Activated CD4-positive, alpha-beta T cell treated with anti-CD3 and anti-CD28 coated beads, Interleukin-2, amount 50 U/mL, for 48 hours (primary cell): ENCODE measurements around the gene XRCC4.
"Not testable (repeated sequence)": the region's sequence is repeated elsewhere in the genome, so short reads cannot be mapped to it uniquely, and the experiment has no call there.

Experiments
- DNase-seq, 2 experiments: peaks; one replicate each; pipeline ENCODE4 v3.0.0-alpha.2; 2020

Gene XRCC4

GRCh38 chr5:83118976-83119375 lies 41.6 kb downstream of the XRCC4 start:
- no peak for DNase-seq

DNA sequence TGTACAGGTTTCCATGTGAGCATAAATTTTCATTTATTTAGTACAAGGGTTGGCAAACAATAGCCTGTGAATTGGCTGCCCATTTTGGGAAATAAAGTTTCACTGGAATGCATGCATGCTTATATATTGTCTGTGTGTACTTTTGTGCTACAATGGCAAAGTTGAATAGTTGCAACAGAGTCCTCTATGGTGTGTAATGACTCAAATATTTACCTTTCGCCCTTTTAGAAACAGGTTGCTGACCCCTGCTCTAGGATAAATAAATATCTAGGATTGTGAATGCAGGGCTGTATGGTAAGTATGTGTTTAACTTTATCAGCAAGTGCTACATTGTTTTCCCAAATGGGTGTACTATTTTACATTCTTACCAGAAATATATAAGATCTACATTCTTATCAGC lies 47.2 kb downstream of the XRCC4 start:
- DNase-seq: no peak

DNA sequence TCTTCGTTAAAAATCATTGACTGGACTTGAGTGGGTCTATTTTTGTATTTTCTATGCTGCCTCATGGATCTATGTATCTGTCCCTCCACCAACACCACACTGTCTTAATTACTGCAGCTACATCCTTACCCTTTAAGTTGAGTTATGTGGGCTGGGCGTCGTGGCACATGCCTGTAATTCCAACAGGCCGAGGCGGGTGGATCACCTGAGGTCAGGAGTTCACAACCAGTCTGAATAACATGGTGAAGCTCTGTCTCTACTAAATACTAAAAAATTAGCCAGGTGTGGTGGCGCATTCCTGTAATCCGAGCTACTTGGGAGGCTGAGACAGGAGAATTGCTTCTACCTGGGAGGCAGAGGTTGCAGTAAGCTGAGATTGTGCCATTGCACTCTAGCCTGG lies 48.2 kb downstream of the XRCC4 start:
- no peak for DNase-seq

- no peak for DNase-seq
Observed at GRCh38 chr5:83126501-83126900, 49.2 kb downstream of the XRCC4 start.

DNA sequence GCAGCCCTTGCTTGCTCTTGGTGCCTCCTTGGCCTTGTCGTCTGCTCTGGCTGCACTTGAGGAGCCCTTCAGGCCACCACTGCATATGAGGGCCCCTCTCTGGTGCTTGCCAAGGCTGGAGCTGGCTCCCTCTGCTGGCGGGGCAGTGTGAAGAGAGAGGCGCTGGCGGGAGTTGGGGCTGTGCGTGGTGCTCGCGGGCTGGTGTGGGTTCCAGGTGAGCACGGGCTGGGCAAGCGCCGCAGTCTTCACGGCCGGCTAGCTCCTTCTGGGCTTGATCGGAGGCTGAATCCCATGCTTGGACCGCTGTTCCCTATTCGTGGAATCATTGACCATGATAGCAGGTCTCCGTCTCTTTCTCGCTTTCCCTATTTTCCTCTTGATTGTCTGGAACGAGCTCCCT lies 56.5 kb downstream of the XRCC4 start:
- DNase-seq: no peak

DNA sequence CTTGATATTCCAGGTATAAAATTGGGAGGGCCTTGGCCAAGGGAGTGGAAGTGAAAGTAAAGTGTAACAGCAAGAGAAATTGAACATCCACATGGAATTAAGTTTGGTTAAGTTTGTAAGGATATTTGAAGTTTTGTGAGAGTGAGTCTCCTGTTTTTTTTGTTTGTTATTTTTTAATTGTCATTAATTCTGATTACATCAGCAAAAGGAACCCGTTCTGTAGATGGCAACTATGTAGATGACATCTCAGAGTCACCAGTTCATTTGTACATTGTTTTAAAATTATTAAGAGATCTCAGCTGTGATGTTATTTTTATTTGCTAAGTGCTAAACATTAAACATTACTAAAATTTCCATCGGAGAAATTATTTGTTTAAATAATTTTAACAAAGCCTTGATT lies 65.2 kb downstream of the XRCC4 start:
- no peak for DNase-seq

DNA sequence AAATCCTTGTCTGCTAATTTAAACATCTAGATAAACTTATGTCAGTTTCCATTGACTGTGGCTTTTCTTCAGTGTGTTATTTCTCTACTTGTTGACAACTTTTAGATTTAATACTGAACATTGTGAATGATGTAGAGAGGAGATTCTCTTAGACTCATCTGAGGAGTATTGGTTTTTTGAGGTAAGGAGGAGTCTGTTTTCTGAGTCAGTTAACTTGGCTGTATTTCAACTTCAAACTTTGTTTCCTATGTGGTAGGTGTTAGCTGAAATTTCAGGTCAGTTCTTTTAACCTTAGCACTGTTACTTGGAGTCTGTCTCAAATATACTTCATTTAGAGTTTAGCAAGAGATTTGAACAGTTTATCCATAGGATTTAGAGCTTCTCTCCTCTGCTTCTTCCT lies 67.9 kb downstream of the XRCC4 start:
- DNase-seq: no peak

GRCh38 chr5:83145882-83146331 lies 68.6 kb downstream of the XRCC4 start:
- no peak for DNase-seq

- DNase-seq: no peak
Observed at GRCh38 chr5:83146441-83146840, 69.1 kb downstream of the XRCC4 start.

DNA sequence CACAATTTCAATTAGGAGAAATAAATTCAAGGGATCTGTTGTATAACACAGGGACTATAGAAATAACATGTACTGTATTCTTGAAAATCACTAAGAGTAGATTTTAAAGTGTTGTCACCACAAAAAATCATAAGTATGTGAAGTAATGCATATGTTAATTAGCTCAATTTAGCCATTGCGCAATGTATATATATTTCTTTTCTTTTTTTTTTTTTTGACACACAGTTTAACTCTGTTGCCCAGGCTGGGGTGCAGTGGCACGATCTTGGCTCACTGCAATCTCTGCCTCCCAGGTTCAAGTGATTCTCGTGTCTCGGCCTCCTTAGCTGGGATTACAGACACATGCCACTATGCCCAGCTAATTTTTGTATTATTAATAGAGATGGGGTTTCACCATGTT lies 70.2 kb downstream of the XRCC4 start:
- no peak for DNase-seq

GRCh38 chr5:83148370-83148769 lies 71.0 kb downstream of the XRCC4 start:
- no peak for DNase-seq

- DNase-seq: no peak
Observed at GRCh38 chr5:83149671-83150070, 72.3 kb downstream of the XRCC4 start.

- DNase-seq: no peak
Observed at GRCh38 chr5:83151821-83152220, 74.5 kb downstream of the XRCC4 start.

DNA sequence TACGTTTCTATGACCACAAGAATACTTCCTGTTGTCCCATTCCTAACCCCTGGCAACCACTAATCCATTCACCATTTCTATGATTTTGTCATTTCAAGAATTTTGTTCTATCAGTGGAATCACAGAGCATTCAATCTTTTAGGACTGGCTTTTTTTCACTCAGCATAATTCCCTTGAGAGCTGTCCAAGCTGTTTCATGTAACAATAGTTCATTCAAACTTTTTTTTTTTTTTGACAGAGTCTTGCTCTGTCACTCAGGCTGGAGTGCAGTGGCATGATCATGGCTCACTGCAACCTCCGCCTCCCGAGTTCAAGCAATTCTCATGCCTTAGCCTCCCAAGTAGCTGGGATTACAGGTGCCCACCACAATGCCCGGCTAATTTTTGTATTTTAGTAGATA lies 75.6 kb downstream of the XRCC4 start:
- DNase-seq: not testable (repeated sequence)

DNA sequence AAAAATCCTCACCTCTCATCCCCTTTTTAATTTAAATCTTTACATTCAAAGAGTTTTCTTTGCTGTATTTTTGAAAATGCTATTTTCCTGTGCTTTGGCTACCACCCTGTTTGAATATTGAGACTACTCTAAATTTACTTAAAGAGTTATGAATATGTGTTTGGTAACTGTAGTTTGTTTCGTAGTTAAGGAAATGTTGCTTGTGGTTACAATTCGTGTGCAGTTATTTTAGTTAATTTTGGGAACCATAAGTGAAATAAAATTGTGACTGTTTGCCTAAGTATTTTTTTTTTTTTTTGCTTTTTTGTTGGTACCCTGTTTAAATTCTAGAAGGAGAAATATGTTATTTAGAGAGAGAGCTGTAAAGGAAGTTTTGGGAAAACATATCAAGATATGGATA lies 78.7 kb downstream of the XRCC4 start:
- no peak for DNase-seq

DNA sequence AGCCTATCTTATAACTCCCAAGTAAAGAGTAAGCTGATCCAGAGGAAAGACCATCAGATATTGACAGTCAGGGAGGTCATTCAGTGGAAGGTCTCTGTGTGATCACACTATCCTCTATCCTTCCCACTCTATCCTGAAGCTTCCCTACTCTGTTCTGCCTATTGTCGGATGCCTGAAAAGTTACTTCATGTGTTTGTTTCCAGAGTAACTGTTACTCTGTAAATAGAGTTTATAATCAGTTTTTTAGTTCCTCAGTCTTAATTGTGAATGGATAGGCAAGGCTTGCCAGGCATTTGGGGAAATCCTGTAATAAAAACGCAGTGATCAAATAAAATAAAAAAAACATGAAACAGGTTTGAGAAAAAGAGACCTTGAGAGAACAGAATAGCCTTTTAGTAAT lies 79.8 kb downstream of the XRCC4 start:
- no peak for DNase-seq

DNA sequence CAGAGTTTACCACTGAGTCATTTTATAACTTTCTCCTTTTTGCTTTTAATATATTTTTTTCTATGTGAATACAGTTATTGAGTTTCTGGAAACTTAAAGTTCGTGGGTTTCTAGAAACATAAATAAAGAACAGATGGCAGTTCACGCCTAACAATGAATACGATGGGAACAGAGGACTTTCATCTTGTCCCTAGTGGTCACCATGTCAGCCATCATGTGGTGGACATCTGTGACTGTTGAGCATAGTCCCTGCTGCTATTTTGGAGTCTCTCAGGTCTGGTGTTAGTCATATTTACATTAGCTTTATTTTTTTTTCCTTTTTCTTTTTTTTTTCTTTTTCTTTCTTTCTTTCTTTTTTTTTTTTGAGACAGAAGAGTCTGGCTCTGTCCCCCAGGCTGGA lies 85.3 kb downstream of the XRCC4 start:
- no peak for DNase-seq

DNA sequence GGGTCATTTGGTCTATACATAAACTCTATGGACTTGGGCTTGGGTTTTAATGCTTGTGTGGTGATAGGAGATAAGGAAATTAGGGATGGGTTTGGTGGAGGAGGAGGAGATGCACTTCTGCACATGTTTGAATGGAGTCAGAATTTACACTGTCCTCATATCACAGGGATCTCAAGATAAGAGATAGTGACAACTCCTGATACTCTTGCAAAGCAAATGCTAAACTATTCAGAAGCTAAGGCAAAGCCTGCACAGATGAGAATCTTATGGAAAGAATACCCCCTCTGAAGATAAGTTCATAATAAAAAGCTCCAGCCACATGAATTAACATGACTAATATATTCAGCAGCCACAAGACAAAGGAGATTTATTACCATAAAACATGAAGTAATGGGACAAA lies 90.2 kb downstream of the XRCC4 start:
- no peak for DNase-seq

DNA sequence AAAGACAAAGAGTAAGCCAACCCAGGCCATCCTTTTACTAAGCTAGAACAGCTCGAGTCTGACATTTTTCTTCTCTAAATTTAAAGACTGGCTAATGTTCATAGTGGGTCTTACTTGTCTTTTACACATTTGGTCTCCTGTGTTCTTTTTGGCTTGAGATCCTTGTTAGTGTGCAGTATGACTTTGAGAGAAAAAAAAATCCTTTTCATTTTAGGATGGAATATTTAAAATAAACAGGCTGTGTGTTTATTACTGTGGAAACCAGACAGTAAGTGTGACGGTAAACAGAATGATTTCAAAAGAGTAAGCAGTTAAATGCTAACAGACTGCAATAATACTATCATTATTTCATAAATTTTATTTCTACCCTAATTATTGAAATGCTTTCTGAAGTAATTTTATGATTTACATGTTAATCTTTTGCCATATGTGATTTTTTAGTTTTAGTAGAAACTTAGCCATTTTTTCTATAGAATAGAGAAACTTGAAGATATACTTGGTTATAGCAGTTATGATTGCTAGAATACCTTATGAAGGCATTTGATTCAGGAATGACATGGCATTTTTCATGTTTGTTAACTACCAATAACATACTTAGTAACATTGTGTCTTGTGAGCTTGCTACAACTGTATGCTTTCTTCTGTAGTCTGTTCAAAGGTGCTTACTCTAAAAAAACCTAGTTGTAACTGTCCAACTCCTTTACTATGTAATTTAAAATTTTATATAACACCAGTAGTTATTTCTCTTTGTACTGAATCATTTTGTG lies 92.4 kb downstream of the XRCC4 start:
- no peak for DNase-seq

DNA sequence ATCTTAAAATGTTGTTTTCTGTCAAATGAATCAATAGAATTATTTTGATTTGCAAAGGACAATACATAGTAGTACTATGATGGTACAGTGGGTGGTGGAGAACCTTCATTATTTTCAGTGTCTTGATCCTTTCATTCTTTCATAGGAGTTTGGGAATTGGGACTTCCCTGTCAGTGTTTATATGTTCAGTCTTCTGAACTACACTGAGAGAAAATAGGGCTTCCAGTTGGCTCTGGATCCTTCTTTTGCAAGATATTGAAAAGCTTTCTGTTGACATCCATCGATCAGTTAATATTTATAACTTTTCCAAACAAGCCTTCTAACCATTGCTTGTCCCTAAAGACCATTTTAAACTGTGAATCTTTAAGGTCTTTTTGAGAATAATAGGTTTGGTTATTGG lies 94.7 kb downstream of the XRCC4 start:
- no peak for DNase-seq

DNA sequence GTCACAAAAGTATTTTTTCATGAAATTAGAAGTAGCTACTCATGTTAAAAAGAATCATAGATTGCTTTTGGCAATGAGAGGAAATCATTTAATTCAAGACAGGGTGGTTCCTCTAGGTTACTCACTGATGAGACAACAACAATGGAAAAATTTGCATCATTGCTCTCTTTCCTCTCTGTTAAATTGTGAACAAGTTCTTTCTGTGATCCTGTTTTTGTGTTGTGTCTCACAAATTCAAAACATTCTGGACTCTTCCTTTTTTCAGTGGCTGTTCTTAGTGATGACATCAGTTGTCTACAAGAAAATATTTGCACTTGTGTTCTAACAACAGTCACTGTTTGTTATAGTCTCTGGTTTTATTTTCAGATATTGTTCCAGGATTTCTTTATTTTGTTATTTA lies 95.3 kb downstream of the XRCC4 start:
- DNase-seq: no peak

DNA sequence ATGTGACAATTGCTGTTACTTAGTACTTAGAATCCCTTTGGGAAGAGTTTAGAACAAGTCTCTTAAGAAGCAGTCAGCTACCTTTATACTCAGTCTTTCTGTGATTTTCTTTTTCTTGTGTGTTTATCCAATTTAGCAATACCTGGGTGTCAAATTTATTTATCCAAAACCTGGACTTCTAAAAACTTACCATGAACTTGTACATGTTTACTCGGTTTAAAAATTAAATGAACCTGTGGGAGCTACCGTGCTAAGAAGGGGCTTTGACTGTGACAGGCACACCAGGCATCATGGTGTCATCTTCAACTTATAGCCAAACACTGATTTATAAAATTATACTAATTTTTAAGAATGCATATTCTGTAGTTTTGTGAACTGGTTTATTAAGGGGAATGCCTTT lies 96.5 kb downstream of the XRCC4 start:
- DNase-seq: no peak

DNA sequence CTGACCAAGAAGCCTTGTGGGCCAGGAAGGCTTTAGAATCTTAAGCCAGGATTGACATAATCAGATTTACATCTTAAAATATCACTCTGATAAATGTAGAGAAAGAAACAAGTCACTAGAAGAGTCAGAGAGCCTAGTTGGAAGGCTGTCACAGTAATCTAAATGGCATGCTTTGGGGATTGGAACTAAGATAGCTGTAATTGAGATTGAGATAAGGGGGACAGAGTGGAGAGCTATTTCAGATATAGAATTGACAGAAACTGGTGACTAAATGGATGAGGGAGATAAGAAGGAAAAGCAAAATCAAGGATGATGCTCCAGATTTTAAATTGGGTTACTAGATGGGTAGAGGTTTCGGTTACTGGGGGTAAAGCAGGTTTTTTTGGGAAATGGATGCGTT lies 100.5 kb downstream of the XRCC4 start:
- no peak for DNase-seq

DNA sequence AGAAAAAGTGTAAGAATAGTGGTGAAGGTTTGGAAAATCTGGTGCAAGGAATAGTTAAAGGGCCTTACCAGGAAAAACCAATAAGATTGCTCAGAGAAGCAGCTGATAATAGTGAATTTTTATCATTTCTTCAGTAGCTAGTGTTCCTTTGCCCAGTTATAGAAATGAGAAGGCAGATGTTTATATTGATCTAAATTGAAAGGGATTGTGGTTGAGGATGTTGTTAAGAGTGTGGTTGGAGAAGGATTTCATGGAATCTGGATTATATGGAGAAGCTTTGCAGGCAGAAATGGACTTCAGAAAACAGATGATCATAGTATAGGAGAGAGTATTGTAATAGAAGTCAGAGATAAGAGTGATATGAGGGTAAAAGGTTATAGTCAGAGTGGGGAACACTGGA lies 102.6 kb downstream of the XRCC4 start:
- no peak for DNase-seq

DNA sequence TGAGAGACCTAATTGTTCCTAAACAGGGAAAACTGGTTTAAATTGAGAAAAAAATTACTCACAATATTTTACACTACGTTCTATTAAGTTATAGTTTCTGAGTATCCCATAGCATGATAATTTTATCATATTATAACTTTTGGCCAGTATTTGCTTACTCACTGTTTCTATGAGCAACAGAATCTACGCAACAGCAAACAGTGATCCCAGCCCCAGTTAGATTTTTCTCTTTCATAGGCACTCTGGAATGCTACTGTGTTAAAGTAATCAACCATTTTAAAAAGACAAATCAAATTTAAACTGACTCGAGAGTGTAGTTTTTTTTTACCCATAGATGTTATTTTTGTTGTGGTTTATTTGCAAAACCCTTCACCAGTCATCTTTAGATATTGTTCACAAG lies 107.2 kb downstream of the XRCC4 start:
- DNase-seq: no peak
